Uterus (tissue), 4 donors: Measurements from ENCODE around the gene SNRNP70. TPM values are rescaled to one million over a fixed set of nuclear protein-coding genes. Genes with fewer than 3 reads are reported as not detected.
A peak's percentile ranks its signal among the peaks of the same experiment; 100 is the strongest.

Experiments used
- DNase-seq, 2 donors: peaks; one replicate each; pipeline ENCODE4 v3.0.0-alpha.2; 2019 to 2020
- H3K27ac ChIP-seq, 2 donors: fragments of 200-600 bp; sonication (generic); 1 replicate in 1 of 2; 2 replicates in 1 of 2; pipeline ENCODE4 v1.5.1; 2016 to 2018
- H3K27me3 ChIP-seq, 2 donors: fragments of 200-600 bp; sonication (generic); one replicate each; pipeline ENCODE4 v1.5.1; 2018 to 2019; ENCODE audit warnings: control low read depth in 1 of 2
- H3K36me3 ChIP-seq, 2 donors: fragments of 200-600 bp; sonication (generic); one replicate each; pipeline ENCODE4 v1.5.1; 2019; ENCODE audit warnings: control low read depth in 1 of 2
- H3K4me1 ChIP-seq, 2 donors: fragments of 200-600 bp; sonication (generic); one replicate each; pipeline ENCODE4 v1.5.1; 2018 to 2019; ENCODE audit warnings: control low read depth in 1 of 2
- H3K4me3 ChIP-seq, 2 donors: fragments of 200-600 bp; sonication (generic); 1 replicate in 1 of 2; 2 replicates in 1 of 2; pipeline ENCODE4 v1.5.1; 2018 to 2019; ENCODE audit warnings: mild to moderate bottlenecking in 1 of 2
- H3K9me3 ChIP-seq, 2 donors: fragments of 200-600 bp; sonication (generic); one replicate each; pipeline ENCODE4 v1.5.1; 2019; ENCODE audit warnings: control low read depth in 1 of 2
- CTCF ChIP-seq, 4 experiments: fragments of 200-600 bp in 2 of 4; fragments of 450-650 bp in 2 of 4; sonication (generic) in 2 of 4; IDR thresholded peaks; one replicate each; pipeline ENCODE4 v1.5.1; 2016 to 2019; ENCODE audit warnings: antibody characterized with exemption in 4 of 4, mild to moderate bottlenecking in 2 of 4, moderate library complexity in 1 of 4
- POLR2A ChIP-seq, 2 donors: fragments of 450-650 bp; IDR thresholded peaks; one replicate each; pipeline ENCODE4 v1.6.1; 2016; ENCODE audit warnings: antibody characterized with exemption in 2 of 2, mild to moderate bottlenecking in 1 of 2, moderate library complexity in 1 of 2
- intact Hi-C: fragments of 100-400 bp; cut with DNase I; formaldehyde crosslinking; loops from one replicate; pipeline ENCODE4 v1.15.1; 2023; ENCODE audit warnings: low total_unique reads
- total RNA-seq, 4 donors: library from RNA; depleted of rRNA in 3 of 4; stranded (reverse); fragments of >200 nt in 3 of 4; gene quantifications; one replicate each; pipeline versions ENCODE4 v1.1.0 to v1.2.4, GENCODE V29; 2014 to 2023
- donor health status: DM: yes; HTN: yes; CAD: no.

SNRNP70 gene
- total RNA-seq, 4 donors from 2014 or later = 196 to 462 (median 289) TPM

GRCh38 chr19:49117677-49118564 lies 32.7 kb downstream of the SNRNP70 start:
- peaks cover 0 to 17% of the 10 kb centered on the region in 2 donors for H3K4me1 ChIP-seq

GRCh38 chr19:49118565-49119410 lies 33.5 kb downstream of the SNRNP70 start, which contains the start of gene C19orf73:
Gene C19orf73, minus strand, starts transcription at chr19:49119143. Its CDS starts 121 bp downstream, at chr19:49119022.
- peaks cover 0 to 17% of the 10 kb centered on the region in 2 donors for H3K4me1 ChIP-seq
- peak within 1 kb of the TSS; percentile 51 to 66 for H3K4me3 ChIP-seq
- no peaks in the 10 kb centered on the region for H3K36me3 ChIP-seq
- TF ChIP-seq POLR2A (IDR thresholded peaks at IDR 0.05) = peak; percentile 70 to 80
- peak in 2 of 4 experiments; percentile 31 to 33 for TF ChIP-seq CTCF (IDR thresholded peaks at IDR 0.05)
- intact Hi-C loops = no loop called here
- no peaks in the 10 kb centered on the region for H3K27me3 ChIP-seq
- H3K9me3 ChIP-seq = no peaks in the 10 kb centered on the region
- peak within 1 kb of the TSS; percentile 86 to 96 for H3K27ac ChIP-seq
- peak; percentile 92 to 95 for DNase-seq

More at GRCh38 chr19:49117677-49118564, 32.7 kb downstream of the SNRNP70 start:
- peak overlapping the region; percentile 51 to 66 for H3K4me3 ChIP-seq
- H3K27me3 ChIP-seq = no peaks in the 10 kb centered on the region
- intact Hi-C loops = no loop called here
- no peaks in the 10 kb centered on the region for H3K9me3 ChIP-seq
- H3K36me3 ChIP-seq = no peaks in the 10 kb centered on the region
- no peak for DNase-seq
- TF ChIP-seq CTCF (IDR thresholded peaks at IDR 0.05) (no peak), POLR2A (IDR thresholded peaks at IDR 0.05) (no peak)
- peak overlapping the region; percentile 86 to 96 for H3K27ac ChIP-seq

GRCh38 chr19:49119411-49120324 lies 34.4 kb downstream of the SNRNP70 start, which contains the start of gene PPFIA3:
Gene PPFIA3, plus strand, starts transcription at chr19:49119544. Its CDS starts 8,330 bp downstream, at chr19:49127874.
- TF ChIP-seq CTCF (IDR thresholded peaks at IDR 0.05) (no peak), POLR2A (IDR thresholded peaks at IDR 0.05) (no peak)
- no peaks in the 10 kb centered on the region for H3K27me3 ChIP-seq
- H3K4me1 ChIP-seq = peaks cover 0 to 17% of the 10 kb centered on the region in 2 donors
- intact Hi-C loops = no loop called here
- no peaks in the 10 kb centered on the region for H3K36me3 ChIP-seq
- peak within 1 kb of the TSS; percentile 86 to 96 for H3K27ac ChIP-seq
- H3K4me3 ChIP-seq = peak within 1 kb of the TSS; percentile 51 to 66
- DNase-seq = peak in 1 of 2 donors; percentile 64
- no peaks in the 10 kb centered on the region for H3K9me3 ChIP-seq

GRCh38 chr19:49120325-49120683 lies 35.1 kb downstream of the SNRNP70 start:
- TF ChIP-seq POLR2A (IDR thresholded peaks at IDR 0.05) = no peak
- no peak for TF ChIP-seq CTCF (IDR thresholded peaks at IDR 0.05)
- H3K4me3 ChIP-seq = no peak overlapping the region
- intact Hi-C loops = no loop called here

More at GRCh38 chr19:49120325-49120683, 35.1 kb downstream of the SNRNP70 start:
- Histone ChIP-seq H3K36me3 (no peaks in the 10 kb centered on the region), H3K27ac (no peak overlapping the region), H3K27me3 (no peaks in the 10 kb centered on the region), H3K9me3 (no peaks in the 10 kb centered on the region), H3K4me1 (peaks cover 0 to 17% of the 10 kb centered on the region in 2 donors)
- DNase-seq = no peak
